Measurements from ENCODE around the gene CXorf38.
A peak's percentile ranks its signal among the peaks of the same experiment; 100 is the strongest.
"Not testable (repeated sequence)": the region's sequence is repeated elsewhere in the genome, so short reads cannot be mapped to it uniquely, and the experiment has no call there.

The CXorf38 gene

DNA sequence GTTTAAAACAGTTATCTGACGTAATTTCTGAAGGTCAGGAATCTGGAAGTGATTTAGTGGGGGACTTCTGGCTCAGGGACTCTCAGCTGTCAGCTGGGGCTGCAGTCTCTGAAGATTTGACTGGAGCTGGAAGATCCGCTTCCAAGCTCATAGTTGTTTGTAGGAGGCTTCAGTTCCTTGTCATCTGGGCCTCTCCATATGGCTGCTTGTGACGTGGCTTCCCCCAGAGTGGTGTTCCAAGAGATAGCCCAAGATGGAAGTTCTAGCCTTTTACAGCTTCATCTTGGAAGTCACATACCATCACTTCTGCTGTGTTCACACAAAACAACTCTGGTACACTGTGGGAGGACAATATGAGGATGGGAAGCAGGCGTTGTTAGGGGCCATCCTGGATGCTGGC lies 22.1 kb downstream of the CXorf38 start:
- DNase-seq: no peak

DNA sequence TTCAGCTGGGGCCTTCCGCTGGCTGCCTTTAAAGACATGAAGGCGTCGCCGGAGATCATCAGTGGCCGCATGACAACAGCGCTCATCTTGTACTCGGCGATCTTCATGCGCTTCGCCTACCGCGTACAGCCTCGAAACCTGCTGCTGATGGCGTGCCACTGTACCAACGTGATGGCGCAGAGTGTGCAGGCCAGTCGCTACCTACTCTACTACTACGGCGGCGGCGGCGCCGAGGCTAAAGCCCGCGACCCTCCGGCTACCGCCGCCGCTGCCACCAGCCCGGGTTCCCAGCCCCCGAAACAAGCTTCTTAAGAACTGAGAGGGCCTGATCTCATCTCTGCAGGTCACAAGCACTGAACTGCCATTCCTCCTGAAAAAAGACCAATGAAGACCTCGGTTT lies 23.7 kb downstream of the CXorf38 start:
- no peak for DNase-seq

DNA sequence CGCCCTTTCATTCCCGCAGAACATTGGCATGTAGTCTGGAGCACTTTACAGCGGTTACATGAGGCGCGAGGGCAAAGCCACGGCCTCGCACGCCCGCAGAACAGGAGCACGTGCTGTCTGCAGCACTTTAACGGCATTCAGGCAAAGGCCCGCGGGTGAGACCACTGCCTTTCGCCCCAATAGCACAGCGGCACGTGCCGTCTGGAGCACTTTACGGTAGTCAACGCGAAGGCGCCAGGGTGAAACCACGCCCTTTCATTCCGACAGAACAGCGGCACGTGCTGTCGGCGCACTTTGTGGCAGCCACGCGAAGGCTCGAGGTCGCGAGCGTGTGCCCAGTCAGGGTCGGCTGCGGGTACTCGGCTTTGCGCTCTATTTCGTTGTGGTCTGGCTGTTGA lies 24.2 kb downstream of the CXorf38 start, which contains the start of gene MPC1L:
TSS of gene MPC1L (plus strand) at position 290 of the 398 bp plus-strand sequence. CDS start 138 bp downstream, outside the sequence.
- DNase-seq: no peak

DNA sequence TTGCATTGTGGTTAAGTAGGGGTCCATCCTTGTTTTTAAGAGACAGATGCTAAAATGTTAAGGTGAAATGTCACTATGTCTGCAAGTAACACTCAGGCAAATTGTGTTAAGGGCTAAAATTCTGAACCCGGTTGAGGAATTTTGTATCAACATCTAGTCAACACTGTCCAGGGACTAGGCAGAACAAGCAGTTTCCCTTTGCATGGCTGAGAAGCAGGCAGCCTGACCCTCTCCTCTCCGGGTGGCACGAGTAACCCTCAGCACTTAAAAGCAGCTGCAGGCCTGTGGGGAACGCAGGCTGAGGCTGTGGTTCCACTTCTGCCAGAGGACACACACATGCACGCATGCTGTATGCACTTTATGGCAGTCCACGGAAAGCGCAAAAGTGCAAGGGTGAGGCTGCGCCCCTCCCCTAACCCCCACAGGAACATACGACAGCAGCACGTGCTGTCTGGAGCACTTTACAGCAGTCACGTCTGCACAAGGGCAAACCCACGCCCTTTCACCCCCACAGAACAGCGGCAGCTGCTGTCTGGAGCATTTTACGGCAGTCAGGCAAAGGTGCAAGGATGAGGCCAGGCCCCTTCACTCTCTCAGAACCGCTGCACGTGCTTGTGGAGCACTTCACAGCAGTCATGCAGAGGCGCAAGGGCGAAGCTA lies 24.8 kb downstream of the CXorf38 start:
- DNase-seq: no peak

DNA sequence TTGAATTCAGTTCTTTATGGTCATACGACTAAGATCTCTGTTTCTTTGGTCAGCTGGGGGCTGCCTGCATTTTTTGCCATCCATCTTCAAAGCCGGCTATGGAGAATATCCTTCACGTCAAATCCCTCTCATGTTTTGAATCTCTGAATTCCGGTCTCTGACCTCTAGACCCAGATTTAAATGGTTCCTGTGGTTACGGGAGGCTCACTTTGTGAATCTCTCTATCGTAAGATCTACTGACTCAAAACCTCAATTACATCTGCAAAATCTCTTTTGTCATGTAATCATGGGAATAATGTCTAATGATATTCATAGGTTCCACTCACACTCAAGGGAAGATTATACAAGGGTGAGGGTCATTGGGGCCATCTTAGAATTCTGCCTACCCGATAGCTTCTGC lies 29.8 kb downstream of the CXorf38 start:
- DNase-seq: no peak

DNA sequence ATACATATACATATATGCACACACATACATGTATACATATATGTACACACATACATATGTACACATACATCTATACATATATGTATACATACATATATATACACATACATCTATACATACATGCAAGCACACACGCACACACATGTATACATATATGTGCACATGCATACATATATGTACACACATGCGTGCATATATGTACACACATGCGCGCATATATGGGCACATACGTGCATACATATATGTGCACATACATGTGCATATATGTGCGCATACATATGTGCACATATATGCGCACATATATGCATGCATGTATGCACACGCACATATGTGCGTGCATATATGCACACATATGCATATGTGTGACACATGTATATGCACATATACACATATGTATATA lies 31.4 kb downstream of the CXorf38 start:
- DNase-seq: no peak

DNA sequence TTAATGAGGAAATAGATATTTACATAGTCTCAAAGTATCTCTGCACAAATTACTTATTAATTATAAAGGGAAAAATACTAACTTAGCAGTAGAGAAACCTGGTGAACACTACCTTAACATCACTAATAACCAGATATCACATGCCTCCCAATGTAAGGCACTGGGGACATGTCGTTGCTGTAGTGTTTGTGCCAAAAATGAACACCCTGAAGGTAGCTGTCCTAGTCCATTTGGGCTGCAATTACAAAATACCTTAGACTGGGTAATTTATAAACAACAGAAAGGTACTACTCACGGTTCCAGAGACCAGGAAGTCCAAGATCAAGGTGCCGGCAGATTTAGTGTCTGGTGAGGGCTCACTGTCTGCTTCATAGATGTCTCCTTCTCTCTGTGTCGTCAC lies 34.9 kb downstream of the CXorf38 start:
- no peak for DNase-seq

DNA sequence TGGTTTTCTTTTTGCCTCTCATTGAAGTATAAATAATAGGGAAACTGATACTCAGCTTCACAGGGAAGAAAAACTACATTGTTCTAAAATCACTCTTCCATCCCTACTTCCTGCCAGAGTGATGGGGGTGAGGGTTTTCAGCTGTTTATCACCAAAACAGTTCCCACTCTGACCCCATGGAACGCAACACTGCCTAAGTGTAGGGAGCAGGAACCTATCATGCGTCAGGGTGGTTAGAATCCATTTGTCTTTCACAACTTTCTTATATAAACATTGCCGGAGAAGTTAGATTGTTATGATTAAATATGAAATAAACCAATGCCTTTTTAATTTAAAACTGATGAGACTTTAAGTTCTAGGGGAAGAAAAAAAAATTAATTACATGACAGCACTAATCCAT lies 40.0 kb downstream of the CXorf38 start:
- no peak for DNase-seq

DNA sequence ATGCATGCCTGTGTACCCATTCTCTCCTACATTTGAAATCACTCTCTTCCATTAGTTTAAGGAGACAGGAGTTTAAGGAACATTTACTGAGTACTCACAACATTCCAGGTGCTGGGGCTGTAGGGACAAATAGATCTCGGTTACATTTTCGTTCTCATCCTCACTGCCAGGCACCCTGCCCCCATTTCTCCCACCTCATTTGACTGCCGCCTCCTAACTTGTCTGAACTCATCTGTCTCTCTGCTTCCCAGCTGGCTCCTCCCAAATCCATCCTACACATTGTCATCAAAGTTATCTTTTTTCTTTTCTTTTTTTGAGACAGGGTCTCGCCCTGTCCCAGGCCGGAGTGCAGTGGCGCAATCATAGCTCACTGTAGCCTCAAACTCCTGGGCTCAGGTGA lies 43.9 kb downstream of the CXorf38 start:
- DNase-seq: no peak

DNA sequence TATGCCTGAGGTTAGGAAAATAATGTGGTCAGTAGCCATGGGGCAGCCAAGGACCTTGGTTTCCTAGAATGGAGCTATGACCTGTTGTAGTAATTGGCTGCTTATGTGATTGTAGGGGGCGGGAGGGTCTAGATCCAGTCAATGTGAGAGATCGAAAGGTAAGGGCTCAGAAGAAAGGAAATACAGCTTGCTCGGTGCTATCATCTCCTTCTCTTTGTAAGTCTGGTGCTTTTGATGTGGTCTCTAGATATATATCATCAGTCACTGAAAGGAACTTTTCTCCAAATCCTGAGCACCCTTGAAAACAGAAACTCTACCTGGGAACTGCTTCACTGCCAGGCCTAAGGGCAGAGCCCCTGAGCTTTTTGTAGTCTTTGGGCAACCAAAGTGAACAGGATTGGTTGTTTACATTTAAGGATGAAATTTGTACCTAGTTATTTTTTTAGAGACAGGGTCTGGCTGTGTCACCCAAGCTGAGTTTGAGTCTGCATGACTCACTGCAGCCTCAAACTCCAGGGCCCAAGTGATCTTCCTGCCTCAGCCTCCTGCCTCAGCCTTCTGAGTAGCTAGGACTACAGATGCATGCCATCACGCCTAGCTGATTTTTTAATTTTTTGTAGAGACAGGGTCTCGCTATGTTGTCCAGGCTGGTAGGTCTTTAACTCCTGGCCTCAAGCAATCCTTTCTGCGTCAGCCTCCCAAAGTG lies 57.6 kb downstream of the CXorf38 start:
- not testable (repeated sequence) for DNase-seq

DNA sequence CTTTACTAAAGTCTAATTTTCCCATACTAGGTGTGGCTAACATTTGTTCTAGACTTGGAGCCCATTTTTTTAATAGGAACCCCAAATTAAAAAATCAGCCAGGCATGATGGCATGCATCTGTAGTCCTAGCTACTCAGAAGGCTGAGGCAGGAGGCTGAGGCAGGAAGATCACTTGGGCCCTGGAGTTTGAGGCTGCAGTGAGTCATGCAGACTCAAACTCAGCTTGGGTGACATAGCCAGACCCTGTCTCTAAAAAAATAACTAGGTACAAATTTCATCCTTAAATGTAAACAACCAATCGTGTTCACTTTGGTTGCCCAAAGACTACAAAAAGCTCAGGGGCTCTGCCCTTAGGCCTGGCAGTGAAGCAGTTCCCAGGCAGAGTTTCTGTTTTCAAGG lies 59.7 kb downstream of the CXorf38 start:
- not testable (repeated sequence) for DNase-seq

DNA sequence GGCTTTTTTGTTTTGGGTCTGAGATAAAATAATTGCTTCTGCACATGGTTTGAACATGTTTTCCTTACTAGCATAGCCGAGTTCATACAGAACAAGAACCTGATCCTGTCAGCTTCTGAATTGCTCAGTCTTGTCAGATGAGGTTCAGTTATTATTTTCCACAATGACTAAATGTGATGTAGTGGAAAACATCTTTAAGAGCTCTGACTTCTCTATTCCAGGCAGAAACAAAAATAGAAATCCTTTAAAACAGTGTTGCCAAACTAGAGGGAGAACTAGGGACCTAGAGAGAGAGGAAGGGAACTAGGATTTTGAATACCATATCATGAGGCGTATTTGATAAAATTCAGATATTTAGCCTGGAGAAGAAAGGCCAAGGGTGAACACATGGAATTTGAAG lies 64.5 kb downstream of the CXorf38 start:
- no peak for DNase-seq

DNA sequence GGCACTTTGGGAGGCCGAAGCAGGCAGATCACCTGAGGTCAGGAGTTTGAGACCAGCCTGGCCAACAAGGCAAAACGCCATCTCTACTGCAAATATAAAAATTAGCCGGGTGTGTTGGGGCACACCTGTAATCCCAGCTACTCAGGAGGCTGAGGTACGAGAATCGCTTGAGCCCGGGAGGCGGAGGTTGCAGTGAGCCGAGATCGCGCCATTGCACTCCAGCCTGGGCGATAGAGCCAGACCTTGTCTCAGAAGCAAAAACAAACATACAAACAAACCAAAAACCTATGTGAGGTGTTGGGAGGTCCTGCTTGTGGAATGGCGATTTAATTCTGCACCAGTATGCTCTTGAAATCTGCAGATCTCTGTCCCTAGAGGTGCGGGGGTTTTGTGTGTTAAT lies 65.2 kb downstream of the CXorf38 start:
- DNase-seq: not testable (repeated sequence)

DNA sequence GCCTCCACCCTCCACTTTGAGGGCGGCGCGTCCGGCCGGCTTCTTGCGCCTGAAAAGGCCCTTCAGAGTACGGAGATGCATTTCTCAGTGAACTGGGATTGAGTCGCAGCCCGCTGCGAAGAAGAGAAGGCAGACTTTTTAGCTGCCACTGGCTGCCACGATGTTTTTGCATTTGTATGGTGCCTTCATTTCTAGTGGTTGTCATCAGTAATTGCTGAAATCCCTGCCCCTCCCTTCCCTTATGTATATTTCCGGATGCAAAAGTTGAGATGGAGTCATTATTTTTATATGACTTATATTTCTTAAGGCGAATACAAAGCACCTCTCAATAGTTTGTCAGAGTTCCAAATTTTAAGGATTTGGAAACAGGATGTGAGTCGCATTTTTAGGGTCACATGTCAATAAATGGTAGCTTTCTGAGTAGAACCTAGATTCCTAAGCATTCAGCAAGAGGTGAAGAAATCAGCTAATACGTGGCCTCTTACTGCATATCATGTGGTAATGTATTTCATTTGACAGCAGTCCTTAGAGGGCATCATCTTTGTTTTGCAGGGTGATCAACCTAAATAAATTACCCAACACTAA lies 65.9 kb downstream of the CXorf38 start:
- no peak for DNase-seq

DNA sequence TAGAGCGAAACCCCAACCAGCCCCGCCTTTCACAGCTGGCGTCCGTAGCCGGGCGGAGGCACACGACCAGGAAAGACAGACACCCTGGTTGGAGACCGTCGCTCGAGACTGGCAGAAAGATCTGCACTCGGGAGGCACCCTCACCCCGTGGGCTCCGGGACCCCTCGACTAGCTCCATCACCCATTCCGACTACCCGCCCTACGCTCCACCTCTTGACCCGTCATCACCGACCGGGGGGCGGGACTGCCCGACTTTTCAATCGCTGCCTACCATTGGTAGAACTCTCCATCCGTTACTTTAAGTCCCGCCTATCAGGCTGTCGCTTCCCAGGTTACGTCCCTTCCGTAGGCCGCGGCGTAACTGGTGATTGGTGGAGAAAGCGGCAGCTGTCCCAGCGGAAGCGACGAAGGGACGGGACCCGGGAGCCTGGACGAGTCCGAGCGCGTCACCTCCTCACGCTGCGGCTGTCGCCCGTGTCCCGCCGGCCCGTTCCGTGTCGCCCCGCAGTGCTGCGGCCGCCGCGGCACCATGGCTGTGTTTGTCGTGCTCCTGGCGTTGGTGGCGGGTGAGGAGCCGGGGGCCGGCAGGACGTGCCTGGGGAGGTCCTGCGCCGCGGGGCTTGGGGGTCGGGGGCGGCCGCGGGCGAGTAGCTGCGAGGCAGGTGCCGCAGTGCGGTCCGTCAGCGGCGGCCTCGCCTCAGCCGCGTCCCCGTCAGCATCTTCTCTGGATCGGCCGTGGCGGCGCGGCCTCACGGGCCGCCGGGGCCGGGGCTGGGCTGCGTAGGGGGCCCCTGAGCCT lies 66.6 kb downstream of the CXorf38 start, which contains the start of gene ATP6AP2:
TSS of gene ATP6AP2 (plus strand) at position 434 of the 799 bp plus-strand sequence. CDS start at position 530, 96 bp downstream.
- peak; percentile 90 for DNase-seq

DNA sequence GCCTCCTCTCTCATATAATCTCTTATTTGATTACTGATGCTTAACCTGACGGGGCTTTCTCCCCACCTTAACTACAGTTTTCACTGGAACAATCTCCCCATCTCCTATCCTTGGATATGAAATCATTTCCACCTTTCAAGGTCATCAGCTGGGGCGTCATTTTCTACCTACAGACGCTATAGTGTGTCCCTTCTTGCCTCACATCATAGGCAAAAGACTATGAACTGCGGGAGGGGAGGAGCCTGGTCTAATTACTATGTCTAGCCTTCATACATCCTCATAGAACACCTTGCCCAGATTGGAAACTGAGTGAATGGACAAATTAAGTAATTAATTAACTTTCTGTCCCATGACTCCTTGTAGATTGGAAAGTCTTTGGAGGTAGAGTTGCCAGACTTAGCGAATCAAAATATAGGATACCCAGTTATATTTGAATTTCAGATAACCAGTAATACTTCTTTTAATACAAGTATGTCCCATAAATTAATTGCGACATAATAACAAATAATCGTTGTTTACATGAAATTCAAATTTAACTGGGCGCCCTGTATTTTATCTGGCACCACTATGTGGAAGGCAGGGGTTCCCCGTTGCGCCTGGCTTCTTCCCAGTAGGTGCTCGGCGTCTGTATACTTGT lies 67.3 kb downstream of the CXorf38 start:
- DNase-seq: no peak

DNA sequence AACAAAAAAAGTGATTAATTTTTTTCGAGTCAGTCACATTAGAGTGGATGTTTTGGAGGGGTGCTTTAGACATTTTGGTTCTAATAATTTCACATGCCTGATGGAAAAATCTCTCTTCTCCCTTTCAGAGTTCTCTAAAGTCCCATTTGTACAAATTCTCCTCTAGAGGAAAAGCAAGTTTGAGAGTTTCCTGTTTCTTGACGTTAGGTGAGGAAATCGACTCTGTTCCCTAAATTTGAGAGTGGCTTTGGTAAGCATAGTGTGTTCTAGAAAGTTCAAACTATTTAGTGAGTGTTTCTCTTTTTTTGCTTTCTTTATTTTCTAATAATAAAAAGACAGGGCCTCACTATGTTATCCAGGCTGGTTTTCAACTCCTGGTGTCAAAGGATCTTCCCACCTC lies 68.2 kb downstream of the CXorf38 start:
- DNase-seq: no peak

DNA sequence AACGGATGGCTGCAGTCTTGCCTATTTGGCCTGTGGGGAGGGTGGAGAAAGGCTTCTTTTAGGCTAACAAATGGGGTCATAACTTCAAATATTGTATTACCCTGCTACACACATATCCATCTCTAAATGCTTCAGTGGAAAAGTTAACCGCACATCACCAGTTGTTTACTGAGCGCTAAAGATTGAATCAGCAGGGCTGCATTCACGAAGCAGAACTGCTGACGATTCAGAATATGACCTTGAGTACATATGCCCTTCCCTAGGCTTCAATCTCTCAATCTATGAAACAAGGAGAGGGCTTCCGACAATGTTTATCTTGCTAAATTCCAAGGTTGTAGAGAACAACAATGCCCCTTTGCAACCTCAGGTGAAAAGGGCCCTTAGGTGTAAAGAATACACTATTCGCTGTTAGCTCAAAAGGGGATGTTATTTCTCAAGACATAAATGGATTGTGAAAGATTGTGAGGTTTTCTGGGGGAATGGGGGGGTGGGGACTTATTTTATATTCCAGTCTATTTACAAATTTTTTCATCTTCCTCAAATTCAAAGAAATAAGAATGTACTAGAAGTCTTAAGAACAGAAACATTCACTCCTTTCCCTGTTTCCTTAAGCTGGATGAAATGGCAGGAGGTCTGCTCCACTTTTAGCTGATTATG lies 69.2 kb downstream of the CXorf38 start:
- no peak for DNase-seq

All from NCI-H1105 treated with DMSO at 0.1 percent for 48 hours (cell line).